DMS114 treated with DMSO at 0.1 percent for 48 hours (cell line): ENCODE data around the gene CCDC186.

Experiments used
- DNase-seq: peaks from one replicate; lab custom pipeline; 2025; ENCODE audit not compliant: unreplicated experiment; lab: John Stamatoyannopoulos, UW

CCDC186 gene

GRCh38 chr10:114173921-114174694, at the start of gene CCDC186:
Gene CCDC186, minus strand, starts transcription at chr10:114174203. Its CDS starts 10,935 bp downstream, at chr10:114163268.
- peak; percentile 77 for DNase-seq

GRCh38 chr10:114223066-114223465, 49.1 kb upstream of the CCDC186 start:
- DNase-seq, result no peak

GRCh38 chr10:114221235-114221634, 47.2 kb upstream of the CCDC186 start:
- DNase-seq, result no peak

- no peak for DNase-seq
These were observed 46.3 kb upstream of the CCDC186 start for GRCh38 chr10:114220281-114220680.

GRCh38 chr10:114215033-114215432, 41.0 kb upstream of the CCDC186 start:
- DNase-seq, result no peak

- no peak for DNase-seq
These were observed 38.1 kb upstream of the CCDC186 start for GRCh38 chr10:114212153-114212552.

GRCh38 chr10:114208351-114208750, 34.3 kb upstream of the CCDC186 start:
- no peak for DNase-seq

- no peak for DNase-seq
These were observed 33.3 kb upstream of the CCDC186 start for GRCh38 chr10:114207349-114207748.

GRCh38 chr10:114206902-114207301, 32.9 kb upstream of the CCDC186 start:
- no peak for DNase-seq

- no peak for DNase-seq
These were observed 28.8 kb upstream of the CCDC186 start for GRCh38 chr10:114202812-114203211.

- no peak for DNase-seq
These were observed 25.2 kb upstream of the CCDC186 start for GRCh38 chr10:114199239-114199638.

GRCh38 chr10:114195079-114195478, 21.1 kb upstream of the CCDC186 start:
- DNase-seq, result no peak

GRCh38 chr10:114189700-114190099, 15.7 kb upstream of the CCDC186 start:
- no peak for DNase-seq

- DNase-seq, result no peak
These were observed 14.9 kb upstream of the CCDC186 start for GRCh38 chr10:114188900-114189299.

- DNase-seq, result no peak
These were observed 14.0 kb upstream of the CCDC186 start for GRCh38 chr10:114188001-114188400.

- no peak for DNase-seq
These were observed 10.3 kb upstream of the CCDC186 start for GRCh38 chr10:114184276-114184675.

GRCh38 chr10:114183563-114183962, 9.6 kb upstream of the CCDC186 start:
- no peak for DNase-seq

GRCh38 chr10:114181971-114182370, 8.0 kb upstream of the CCDC186 start:
- no peak for DNase-seq

GRCh38 chr10:114180937-114181336, 6.9 kb upstream of the CCDC186 start:
- DNase-seq, result no peak

- no peak for DNase-seq
These were observed 5.7 kb upstream of the CCDC186 start for GRCh38 chr10:114179747-114180146.

- no peak for DNase-seq
These were observed 5.1 kb upstream of the CCDC186 start, which contains the start of gene TDRD1 for GRCh38 chr10:114179148-114179547. Gene TDRD1, plus strand, starts transcription at chr10:114179353. Its CDS starts 8,479 bp downstream, at chr10:114187832.

- no peak for DNase-seq
These were observed 2.5 kb upstream of the CCDC186 start for GRCh38 chr10:114176511-114176910.

- no peak for DNase-seq
These were observed 1.7 kb upstream of the CCDC186 start for GRCh38 chr10:114175667-114176066.
